K562 (cell line): ENCODE results near the gene CFAP70. TPM values are rescaled to one million over a fixed set of nuclear protein-coding genes. Genes with fewer than 3 reads are reported as not detected.

Source experiments
- ATF6 ChIP-seq: sonication (generic); formaldehyde crosslinking; IDR thresholded peaks from 2 replicates; pipeline ENCODE4 v1.4.0; 2020; ENCODE audit warnings: mild to moderate bottlenecking, missing genetic modification reagents
- CEBPZ ChIP-seq: fragments of 150-350 bp; IDR thresholded peaks from 2 replicates; pipeline ENCODE4 v1.6.1; 2014; ENCODE audit warnings: low read depth, mild to moderate bottlenecking, low read length, borderline replicate concordance
- CREB1 ChIP-seq, 2 experiments: sonication (generic) in 1 of 2; formaldehyde crosslinking in 1 of 2; IDR thresholded peaks; 2 replicates each; pipeline versions ENCODE4 v1.6.1 to v1.8.0; 2012 to 2022; ENCODE audit warnings: inconsistent platforms in 1 of 2, mild to moderate bottlenecking in 1 of 2, missing genetic modification reagents in 1 of 2, moderate library complexity in 1 of 2
- E2F4 ChIP-seq: sonication (generic); formaldehyde crosslinking; IDR thresholded peaks from 2 replicates; pipeline ENCODE4 v1.8.0; 2022; ENCODE audit warnings: mild to moderate bottlenecking, low read depth, missing genetic modification reagents
- E2F8 ChIP-seq: fragments of 450-650 bp; IDR thresholded peaks from 2 replicates; pipeline ENCODE4 v1.7.1; 2018; ENCODE audit warnings: mild to moderate bottlenecking, low read depth; ENCODE audit not compliant: partially characterized antibody
- FOXP1 ChIP-seq: sonication (generic); formaldehyde crosslinking; IDR thresholded peaks from 2 replicates; pipeline ENCODE4 v1.8.0; 2022; ENCODE audit warnings: mild to moderate bottlenecking, missing genetic modification reagents
- GTF2A2 ChIP-seq: IDR thresholded peaks from 2 replicates; pipeline ENCODE4 v1.6.1; 2016; ENCODE audit warnings: mild to moderate bottlenecking, missing genetic modification characterization, missing compliant biosample characterization
- MYNN ChIP-seq, 2 experiments: sonication (generic); formaldehyde crosslinking in 1 of 2; IDR thresholded peaks; 2 replicates each; pipeline versions ENCODE4 v1.5.0 to v1.6.1; 2016 to 2020; ENCODE audit warnings: antibody characterized with exemption in 1 of 2, missing genetic modification reagents in 1 of 2
- PHB ChIP-seq: fragments of 250-450 bp; sonication (Bioruptor Pico); IDR thresholded peaks from 2 replicates; pipeline ENCODE4 v1.5.0; 2021
- PHF8 ChIP-seq: fragments of 200-600 bp; sonication (generic); IDR thresholded peaks from 2 replicates; pipeline ENCODE4 v1.6.1; 2012; ENCODE audit warnings: mixed run types, mild to moderate bottlenecking, inconsistent platforms, low read length, moderate library complexity, borderline replicate concordance
- PRMT5 ChIP-seq: sonication (generic); formaldehyde crosslinking; IDR thresholded peaks from 2 replicates; pipeline ENCODE4 v1.5.0; 2020; ENCODE audit warnings: missing genetic modification reagents
- PTBP1 ChIP-seq: fragments of 200-400 bp; formaldehyde crosslinking; IDR thresholded peaks from 2 replicates; pipeline ENCODE4 v1.6.1; 2017; ENCODE audit warnings: low read depth, low read length
- SMARCE1 ChIP-seq: fragments of 450-650 bp; IDR thresholded peaks from 2 replicates; pipeline ENCODE4 v1.7.1; 2016; ENCODE audit warnings: mild to moderate bottlenecking
- TEAD4 ChIP-seq, 2 experiments: sonication (generic) in 1 of 2; formaldehyde crosslinking in 1 of 2; IDR thresholded peaks; 2 replicates each; pipeline versions ENCODE4 v1.6.1 to v1.8.0; 2012 to 2022; ENCODE audit warnings: borderline replicate concordance in 1 of 2, inconsistent platforms in 1 of 2, low read length in 1 of 2, mild to moderate bottlenecking in 1 of 2, missing genetic modification reagents in 1 of 2
- ZFP1 ChIP-seq: fragments of 450-650 bp; formaldehyde crosslinking; IDR thresholded peaks from 2 replicates; pipeline ENCODE4 v1.4.0; 2020; ENCODE audit warnings: mild to moderate bottlenecking, mixed read lengths
- ZNF384 ChIP-seq: IDR thresholded peaks from 2 replicates; pipeline ENCODE4 v1.6.1; 2012; ENCODE audit warnings: low read depth, low read length, improper control_type of control experiment
- polyA plus RNA-seq, 8 experiments: library from polyadenylated mRNA; depleted of rRNA in 4 of 8; stranded (reverse) in 5 of 8; unstranded in 3 of 8; fragments of >200 nt; fragmentation: Nextera tagmentation in 2 of 8; fragmentation: Illumina TruSeq in 1 of 8; extraction: Ambion mirVana in 2 of 8; extraction: Trizol in 1 of 8; gene quantifications; 2 replicates each; pipeline versions ENCODE4 v1.2.1 to v1.2.3, GENCODE V29; 2011 to 2014; ENCODE audit warnings: inconsistent platforms in 1 of 8, missing spikeins in 1 of 8
- total RNA-seq, 7 experiments: library from RNA; depleted of rRNA in 6 of 7; stranded (reverse); fragments of >200 nt in 6 of 7; fragmentation: Illumina TruSeq in 2 of 7; extraction: Trizol in 2 of 7; gene quantifications; 2 replicates each; pipeline versions ENCODE4 v1.2.1 to v1.2.3, GENCODE V29; 2011 to 2021; ENCODE audit warnings: low replicate concordance in 1 of 7

The CFAP70 gene
- total and polyA plus RNA-seq, 9 of the 15 experiments (the other 6 are each of a cell fraction or from before 2014, with no cell fraction given): 0.27 to 1.6 (median 0.86) TPM

GRCh38 chr10:73246646-73247508 lies 111.8 kb downstream of the CFAP70 start, which contains the start of gene DNAJC9 (continued):
- no peak for TF ChIP-seq CEBPZ
- no peak; the same call in 1 of the 2 replicates for TF ChIP-seq PTBP1
- 0 out of 2 replicates have a peak, but pooled peaks have one; percentile 63 for TF ChIP-seq ZFP1 (CRISPR knock-in tag)
- no peak for TF ChIP-seq ZNF384
- no peak for TF ChIP-seq MYNN (IDR thresholded peaks at IDR 0.05)
- no peak for TF ChIP-seq MYNN (CRISPR knock-in tag; IDR thresholded peaks at IDR 0.05)
- TF ChIP-seq ATF6 (CRISPR knock-in tag): peak; percentile 98
- peak; percentile 86 for TF ChIP-seq CREB1 (IDR thresholded peaks at IDR 0.05)
- peak; percentile 91 for TF ChIP-seq CREB1 (CRISPR knock-in tag; IDR thresholded peaks at IDR 0.05)
- TF ChIP-seq PRMT5 (CRISPR knock-in tag): 0 out of 2 replicates have a peak, but pooled peaks have one; percentile 59
- peak; percentile 94 for TF ChIP-seq E2F8
- TF ChIP-seq PHF8: peak; percentile 100; the same call in 1 of the 2 replicates
- peak; percentile 39 for TF ChIP-seq SMARCE1
- TF ChIP-seq GTF2A2 (tag): no peak
- TF ChIP-seq FOXP1 (CRISPR knock-in tag): peak; percentile 97
- TF ChIP-seq PHB: peak; percentile 97
- TF ChIP-seq TEAD4 (IDR thresholded peaks at IDR 0.05; ENCODE audit: low read length): peak; percentile 43; the same call in 1 of the 2 replicates
- 0 out of 2 replicates have a peak, but pooled peaks have one; percentile 70 for TF ChIP-seq TEAD4 (CRISPR knock-in tag; IDR thresholded peaks at IDR 0.05; ENCODE audit: borderline replicate concordance)
- TF ChIP-seq E2F4: peak; percentile 88; the same call in 1 of the 2 replicates
